Measurements from ENCODE around the gene PDYN. TPM values are rescaled to one million over a fixed set of nuclear protein-coding genes. Genes with fewer than 3 reads are reported as not detected.

PDYN gene
- total and polyA plus RNA-seq, 10 of the 15 experiments (the other 5 are each of a cell fraction or from before 2014, with no cell fraction given): not detected

GRCh38 chr20:2001119-2001518, 7.3 kb upstream of the PDYN start (continued):
- TF ChIP-seq ZBTB40 (IDR thresholded peaks at IDR 0.05; ENCODE audit: borderline replicate concordance) (no peak), IRF3 (IDR thresholded peaks at IDR 0.05) (no peak)

GRCh38 chr20:2000285-2000684, 6.4 kb upstream of the PDYN start:
- FAIRE-seq: no peak

More at GRCh38 chr20:2000285-2000684, 6.4 kb upstream of the PDYN start:
- Histone ChIP-seq H3K9me3 (replicated peaks; ENCODE audit: control insufficient read depth, insufficient read depth, low read length) (no peaks in the 10 kb centered on the region), H3K9ac (ENCODE audit: control insufficient read depth, insufficient read depth, low read length) (no peak overlapping the region), H3K79me2 (ENCODE audit: control insufficient read depth, insufficient read depth, low read length) (no peaks in the 10 kb centered on the region), H2AFZ (ENCODE audit: control insufficient read depth, low read depth, low read length) (no peak overlapping the region), H3K36me3 (ENCODE audit: control insufficient read depth in 2 of 2, insufficient read depth in 2 of 2, low read length in 1 of 2) (no peaks in the 10 kb centered on the region), H3K4me1 (ENCODE audit: control insufficient read depth, insufficient read depth, low read length) (no peaks in the 10 kb centered on the region), H3K4me2 (ENCODE audit: control insufficient read depth, insufficient read depth) (no peak overlapping the region), H4K20me1 (ENCODE audit: control insufficient read depth, insufficient read depth) (no peaks in the 10 kb centered on the region), H3K27me3 (replicated peaks in 1 of 2; ENCODE audit: control insufficient read depth in 2 of 2, insufficient read depth in 2 of 2, low read length in 1 of 2) (peaks cover 0 to 8% of the 10 kb centered on the region in 2 experiments; a peak in 2 of 4 replicates), H3K27ac (ENCODE audit: control insufficient read depth, insufficient read depth) (no peak overlapping the region), H3K4me3 (no peak overlapping the region)
- in situ Hi-C loops (cut with MboI) (no loop called here), intact Hi-C loops (cut with micrococcal nuclease; ENCODE audit: unreplicated experiment) (no loop called here)
- no peak for DNase-seq (ENCODE audit: low read depth, low spot score)
- TF ChIP-seq FOXM1 (IDR thresholded peaks at IDR 0.05; ENCODE audit: low read depth, low read length): no peak
- no peak for TF ChIP-seq ZZZ3 (IDR thresholded peaks at IDR 0.05; ENCODE audit: control insufficient read depth, insufficient read length, low read depth)
- TF ChIP-seq KLF5 (IDR thresholded peaks at IDR 0.05; ENCODE audit: partially characterized antibody): no peak
- no peak for TF ChIP-seq SRF (IDR thresholded peaks at IDR 0.05; ENCODE audit: low read depth in 2 of 2, low read length in 2 of 2)
- no peak for TF ChIP-seq PAX5 (IDR thresholded peaks at IDR 0.05; ENCODE audit: borderline replicate concordance, low read depth, low read length)
- no peak for TF ChIP-seq ETV6 (conservative IDR thresholded peaks at IDR 0.05 in 1 of 2, IDR thresholded peaks at IDR 0.05 in 1 of 2; ENCODE audit: borderline replicate concordance in 1 of 2, low read depth in 1 of 2)
- no peak for TF ChIP-seq SPI1 (IDR thresholded peaks at IDR 0.05; ENCODE audit: borderline replicate concordance, insufficient read depth, low read depth, low read length)
- TF ChIP-seq WRNIP1 (IDR thresholded peaks at IDR 0.05; ENCODE audit: borderline replicate concordance, low read depth, low read length): no peak
- no peak for TF ChIP-seq NR2C1 (IDR thresholded peaks at IDR 0.05)
- TF ChIP-seq NBN (IDR thresholded peaks at IDR 0.05): no peak
- no peak for TF ChIP-seq CEBPB (IDR thresholded peaks at IDR 0.05; ENCODE audit: borderline replicate concordance in 1 of 2, low read depth in 2 of 2, low read length in 2 of 2)
- ChIA-PET POLR2A (no interaction called here), RAD21 (ENCODE audit: unreplicated experiment) (no interaction called here), CTCF (no interaction called here), SMC1A (ENCODE audit: uncharacterized antibody, unreplicated experiment) (interaction anchor here (1.3 kb wide), 1 partner anchor 25 kb away, joined by 4 read pairs; no protein-coding TSS in a partner anchor)
- 14% methylated on average over 6 of the region's 6 CpGs for WGBS (ENCODE audit: insufficient coverage, insufficient replicate concordance, low lambda C conversion rate, missing lambda C conversion rate)
- BruUV-seq (replicated peaks): no TSS peak
- no peak for ATAC-seq

Measured in GM12878 (cell line).